Measurements from ENCODE around the gene THRB.

DNA sequence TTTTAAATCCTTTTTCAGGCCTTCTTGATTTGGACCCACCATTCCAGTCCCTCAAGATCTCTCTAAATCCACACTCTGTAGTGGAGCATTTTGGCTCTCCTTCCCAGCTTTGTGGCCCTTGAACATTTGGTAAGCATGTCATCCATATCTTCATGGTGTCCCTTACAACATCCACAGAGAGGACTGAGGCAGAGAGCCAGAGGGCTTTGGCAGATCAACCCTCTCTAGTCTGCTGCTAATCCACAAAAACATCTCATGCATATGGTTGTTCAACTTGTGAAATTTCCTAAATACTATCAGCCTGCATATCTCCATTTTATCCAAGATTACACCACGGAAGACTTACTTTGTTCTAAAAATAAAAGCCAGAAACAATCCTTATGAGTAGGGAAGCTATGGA, 23.2 kb downstream of the THRB start:
- TF ChIP-seq CTCF (conservative IDR thresholded peaks at IDR 0.05; ENCODE audit: low read length) (no peak), EZH2phosphoT487 (IDR thresholded peaks at IDR 0.05; ENCODE audit: borderline replicate concordance) (no peak)

Measured in Loucy (cell line).